Nephron progenitor cell (in vitro differentiated cells): Measurements from ENCODE around the gene LRP6.

Source experiments
- DNase-seq: peaks from one replicate; pipeline ENCODE4 v3.0.0; 2021
- H3K27ac Mint-ChIP-seq: 2 replicates; pipeline ENCODE4 v1.8.0; 2021; ENCODE audit warnings: mild to moderate bottlenecking, moderate library complexity, mixed read lengths
- H3K27me3 Mint-ChIP-seq: 2 replicates; pipeline ENCODE4 v1.8.0; 2021; ENCODE audit warnings: mild to moderate bottlenecking, low read depth, mixed read lengths; ENCODE audit not compliant: poor library complexity
- H3K36me3 Mint-ChIP-seq: 2 replicates; pipeline ENCODE4 v1.8.0; 2021; ENCODE audit warnings: low read depth, mixed read lengths
- H3K4me1 Mint-ChIP-seq: 2 replicates; pipeline ENCODE4 v1.8.0; 2021; ENCODE audit warnings: mixed read lengths
- H3K4me3 Mint-ChIP-seq: 2 replicates; pipeline ENCODE4 v1.8.0; 2021; ENCODE audit warnings: mild to moderate bottlenecking, moderate library complexity, mixed read lengths
- H3K9me3 Mint-ChIP-seq: 2 replicates; pipeline ENCODE4 v1.8.0; 2021; ENCODE audit warnings: mild to moderate bottlenecking, moderate library complexity, mixed read lengths
- TF ChIP-seq, protein P1 (sequence below): fragments of 200-600 bp; sonication (generic); IDR thresholded peaks from 2 replicates; pipeline ENCODE4 v1.5.0; 2021; ENCODE audit warnings: antibody characterized with exemption

Gene LRP6

GRCh38 chr12:12098691-12099015 lies 168.2 kb downstream of the LRP6 start:
- TF ChIP-seq, protein P1, sequence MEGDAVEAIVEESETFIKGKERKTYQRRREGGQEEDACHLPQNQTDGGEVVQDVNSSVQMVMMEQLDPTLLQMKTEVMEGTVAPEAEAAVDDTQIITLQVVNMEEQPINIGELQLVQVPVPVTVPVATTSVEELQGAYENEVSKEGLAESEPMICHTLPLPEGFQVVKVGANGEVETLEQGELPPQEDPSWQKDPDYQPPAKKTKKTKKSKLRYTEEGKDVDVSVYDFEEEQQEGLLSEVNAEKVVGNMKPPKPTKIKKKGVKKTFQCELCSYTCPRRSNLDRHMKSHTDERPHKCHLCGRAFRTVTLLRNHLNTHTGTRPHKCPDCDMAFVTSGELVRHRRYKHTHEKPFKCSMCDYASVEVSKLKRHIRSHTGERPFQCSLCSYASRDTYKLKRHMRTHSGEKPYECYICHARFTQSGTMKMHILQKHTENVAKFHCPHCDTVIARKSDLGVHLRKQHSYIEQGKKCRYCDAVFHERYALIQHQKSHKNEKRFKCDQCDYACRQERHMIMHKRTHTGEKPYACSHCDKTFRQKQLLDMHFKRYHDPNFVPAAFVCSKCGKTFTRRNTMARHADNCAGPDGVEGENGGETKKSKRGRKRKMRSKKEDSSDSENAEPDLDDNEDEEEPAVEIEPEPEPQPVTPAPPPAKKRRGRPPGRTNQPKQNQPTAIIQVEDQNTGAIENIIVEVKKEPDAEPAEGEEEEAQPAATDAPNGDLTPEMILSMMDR, result no peak
- Mint-ChIP-seq H3K4me3 (no peak overlapping the region), H3K9me3 (no peaks in the 10 kb centered on the region), H3K36me3 (peaks cover 68% of the 10 kb centered on the region), H3K27me3 (no peaks in the 10 kb centered on the region), H3K4me1 (peaks cover 14% of the 10 kb centered on the region), H3K27ac (peak overlapping the region; percentile 69)
- no peak for DNase-seq

DNA sequence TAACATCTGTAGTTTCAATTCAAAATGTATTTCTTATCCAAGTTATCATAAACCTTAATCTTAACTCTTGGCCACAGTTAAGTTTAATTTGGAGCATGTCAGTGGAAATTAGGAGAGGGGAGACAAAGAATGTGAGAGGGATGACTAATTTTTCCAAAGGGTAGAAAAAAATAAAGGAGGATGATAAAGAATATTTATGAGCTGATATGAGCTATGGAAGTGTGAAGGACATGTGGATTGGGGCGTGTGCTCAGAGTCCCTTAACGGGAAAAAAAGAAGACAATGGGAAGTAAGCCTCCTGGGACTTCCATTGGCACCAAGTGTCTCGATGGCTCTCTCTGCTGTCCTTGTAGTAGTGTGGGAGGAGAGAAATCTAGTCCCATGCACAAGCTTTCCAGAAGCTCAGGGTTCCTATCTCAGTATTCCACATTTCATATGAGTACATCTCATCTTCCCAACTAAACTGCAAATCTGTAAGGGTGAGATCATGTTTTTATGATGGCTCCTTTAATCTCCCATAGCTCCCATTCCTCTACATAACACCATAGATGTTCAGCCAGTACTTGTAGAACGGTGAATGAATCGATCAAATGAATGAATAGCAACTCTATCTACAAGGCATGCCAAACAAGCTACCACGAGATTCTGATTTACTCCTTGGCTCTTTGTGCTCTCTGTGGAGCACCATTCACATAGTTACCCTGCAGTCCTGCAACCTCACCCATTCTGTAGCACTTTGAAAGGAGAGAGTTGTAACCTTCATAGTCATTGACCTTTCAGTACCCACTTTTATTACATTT lies 168.8 kb downstream of the LRP6 start:
- Mint-ChIP-seq H3K4me1 (peaks cover 14% of the 10 kb centered on the region), H3K4me3 (no peak overlapping the region), H3K36me3 (peaks cover 63% of the 10 kb centered on the region), H3K9me3 (no peaks in the 10 kb centered on the region), H3K27ac (peak overlapping the region; percentile 69), H3K27me3 (no peaks in the 10 kb centered on the region)
- TF ChIP-seq, protein P1, result no peak
- no peak for DNase-seq

- peaks cover 39% of the 10 kb centered on the region for H3K36me3 Mint-ChIP-seq
- H3K27ac Mint-ChIP-seq, result no peak overlapping the region
- H3K27me3 Mint-ChIP-seq, result no peaks in the 10 kb centered on the region
- no peak overlapping the region for H3K4me3 Mint-ChIP-seq
- TF ChIP-seq, protein P1, result no peak
- peaks cover 18% of the 10 kb centered on the region for H3K4me1 Mint-ChIP-seq
- DNase-seq, result no peak
- H3K9me3 Mint-ChIP-seq, result no peaks in the 10 kb centered on the region
Observed at GRCh38 chr12:12095021-12095420, 171.8 kb downstream of the LRP6 start.

DNA sequence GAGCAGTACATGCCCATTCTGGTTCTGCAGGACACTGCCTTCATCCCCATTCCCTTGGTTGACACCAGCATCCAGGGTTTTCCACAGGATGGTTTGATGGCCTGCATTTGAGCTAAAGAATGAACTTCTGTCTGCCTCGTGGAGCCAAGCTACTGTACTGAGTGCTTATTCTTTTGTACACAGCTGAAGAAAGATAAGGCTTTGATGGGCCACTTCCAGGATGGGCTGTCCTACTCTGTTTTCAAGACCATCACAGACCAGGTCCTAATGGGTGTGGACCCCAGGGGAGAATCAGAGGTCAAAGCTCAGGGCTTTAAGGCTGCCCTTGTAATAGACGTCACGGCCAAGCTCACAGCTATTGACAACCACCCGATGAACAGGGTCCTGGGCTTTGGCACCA lies 172.4 kb downstream of the LRP6 start:
- no peaks in the 10 kb centered on the region for H3K27me3 Mint-ChIP-seq
- no peak overlapping the region for H3K4me3 Mint-ChIP-seq
- no peak overlapping the region for H3K27ac Mint-ChIP-seq
- no peak for DNase-seq
- H3K9me3 Mint-ChIP-seq, result no peaks in the 10 kb centered on the region
- peaks cover 18% of the 10 kb centered on the region for H3K4me1 Mint-ChIP-seq
- peaks cover 39% of the 10 kb centered on the region for H3K36me3 Mint-ChIP-seq
- TF ChIP-seq, protein P1, result no peak

- Mint-ChIP-seq H3K9me3 (no peaks in the 10 kb centered on the region), H3K27me3 (no peaks in the 10 kb centered on the region), H3K4me3 (no peak overlapping the region), H3K27ac (no peak overlapping the region), H3K36me3 (peaks cover 19% of the 10 kb centered on the region), H3K4me1 (peaks cover 22% of the 10 kb centered on the region)
- TF ChIP-seq, protein P1, result no peak
- no peak for DNase-seq
Observed at GRCh38 chr12:12091977-12092663, 174.7 kb downstream of the LRP6 start.

DNA sequence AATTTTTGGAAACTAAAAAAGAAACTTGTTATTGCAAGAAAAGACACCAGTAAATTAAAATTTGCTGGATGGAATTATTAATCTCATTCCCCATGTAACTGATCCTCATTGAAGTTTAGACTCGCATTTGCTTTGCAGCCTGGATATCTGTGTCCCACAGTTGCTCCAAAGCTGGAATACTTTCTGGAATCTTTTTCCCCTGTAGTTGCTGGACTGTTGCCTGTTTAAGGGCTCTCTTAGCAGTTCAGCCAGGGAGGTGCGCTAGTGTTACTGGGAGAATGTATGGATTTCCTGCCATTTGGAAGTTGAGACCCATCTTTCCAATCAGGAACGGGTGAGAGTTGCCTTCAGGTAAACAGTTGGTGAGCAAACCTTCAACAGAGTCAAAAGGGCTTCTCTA lies 175.8 kb downstream of the LRP6 start:
- Mint-ChIP-seq H3K27ac (no peak overlapping the region), H3K9me3 (no peaks in the 10 kb centered on the region), H3K27me3 (no peaks in the 10 kb centered on the region), H3K4me3 (no peak overlapping the region), H3K4me1 (peaks cover 32% of the 10 kb centered on the region), H3K36me3 (peaks cover 18% of the 10 kb centered on the region)
- DNase-seq, result no peak
- TF ChIP-seq, protein P1, result no peak
